H9 (cell line): ENCODE data around the gene CSMD2. TPM values are rescaled to one million over a fixed set of nuclear protein-coding genes. Genes with fewer than 3 reads are reported as not detected.

Source experiments
- DNase-seq: peaks from one replicate; pipeline ENCODE4 v3.0.0-alpha.2; 2017
- H2AFZ ChIP-seq: one replicate; pipeline ENCODE4 v1.6.1; 2013; ENCODE audit warnings: mild to moderate bottlenecking, low read length, control low read depth, moderate library complexity
- H2AK5ac ChIP-seq: 2 replicates; pipeline ENCODE4 v1.6.1; 2013; ENCODE audit warnings: low read length, control low read depth, mixed read lengths; ENCODE audit not compliant: insufficient read length
- H2BK120ac ChIP-seq: one replicate; pipeline ENCODE4 v1.6.1; 2013; ENCODE audit warnings: low read depth, mild to moderate bottlenecking, low read length, control low read depth, inconsistent platforms; ENCODE audit not compliant: poor library complexity, severe bottlenecking
- H2BK12ac ChIP-seq: 2 replicates; pipeline ENCODE4 v1.6.1; 2013; ENCODE audit warnings: low read length, control low read depth, mixed read lengths, low read depth; ENCODE audit not compliant: insufficient read length
- H2BK15ac ChIP-seq: 2 replicates; pipeline ENCODE4 v1.6.1; 2013; ENCODE audit warnings: low read depth, low read length, control low read depth
- H2BK20ac ChIP-seq: one replicate; pipeline ENCODE4 v1.6.1; 2013; ENCODE audit warnings: low read depth, mild to moderate bottlenecking, low read length, control low read depth, inconsistent platforms; ENCODE audit not compliant: poor library complexity, severe bottlenecking
- H2BK5ac ChIP-seq: 2 replicates; pipeline ENCODE4 v1.6.1; 2013; ENCODE audit warnings: low read length, control low read depth, mixed read lengths; ENCODE audit not compliant: insufficient read length
- H3K14ac ChIP-seq: 2 replicates; pipeline ENCODE4 v1.6.1; 2013; ENCODE audit warnings: low read length, control low read depth; ENCODE audit not compliant: insufficient read depth
- H3K18ac ChIP-seq: 2 replicates; pipeline ENCODE4 v1.6.1; 2013; ENCODE audit warnings: low read depth, mild to moderate bottlenecking, mixed read lengths, low read length, control low read depth; ENCODE audit not compliant: insufficient read length
- H3K23ac ChIP-seq: 2 replicates; pipeline ENCODE4 v1.6.1; 2013; ENCODE audit warnings: low read length, control low read depth, mixed read lengths, low read depth; ENCODE audit not compliant: insufficient read length
- H3K23me2 ChIP-seq: 2 replicates; pipeline ENCODE4 v1.6.1; 2013; ENCODE audit warnings: low read depth, mild to moderate bottlenecking, mixed read lengths, low read length, control low read depth; ENCODE audit not compliant: insufficient read length, poor library complexity, severe bottlenecking
- H3K27ac ChIP-seq: 2 replicates; pipeline ENCODE4 v1.5.1; 2013; ENCODE audit warnings: low read length, control low read depth, mixed read lengths, low read depth; ENCODE audit not compliant: insufficient read length
- H3K27me3 ChIP-seq: 2 replicates; pipeline ENCODE4 v1.6.1; 2013; ENCODE audit warnings: low read length, control low read depth, inconsistent platforms; ENCODE audit not compliant: insufficient read depth
- H3K4ac ChIP-seq: 2 replicates; pipeline ENCODE4 v1.6.1; 2013; ENCODE audit warnings: low read depth, mild to moderate bottlenecking, control low read depth, inconsistent platforms, low read length, moderate library complexity
- H3K4me1 ChIP-seq: 2 replicates; pipeline ENCODE4 v1.6.1; 2013; ENCODE audit warnings: low read length, control low read depth, inconsistent platforms; ENCODE audit not compliant: insufficient read depth
- H3K4me2 ChIP-seq: 2 replicates; pipeline ENCODE4 v1.6.1; 2013; ENCODE audit warnings: low read length, control low read depth, mixed read lengths; ENCODE audit not compliant: insufficient read length, insufficient read depth
- H3K56ac ChIP-seq: 2 replicates; pipeline ENCODE4 v1.6.1; 2013; ENCODE audit warnings: low read depth, mild to moderate bottlenecking, mixed read lengths, low read length, control low read depth; ENCODE audit not compliant: insufficient read length
- H3K79me1 ChIP-seq: 2 replicates; pipeline ENCODE4 v1.6.1; 2013; ENCODE audit warnings: low read depth, mild to moderate bottlenecking, moderate library complexity, low read length, control low read depth, inconsistent platforms; ENCODE audit not compliant: insufficient read depth, poor library complexity, severe bottlenecking
- H3K79me2 ChIP-seq: 2 replicates; pipeline ENCODE4 v1.6.1; 2013; ENCODE audit warnings: low read length, control low read depth, inconsistent platforms; ENCODE audit not compliant: insufficient read depth
- H3K9ac ChIP-seq: 2 replicates; pipeline ENCODE4 v1.6.1; 2013; ENCODE audit warnings: low read length, control low read depth, mixed read lengths; ENCODE audit not compliant: insufficient read length; ENCODE audit errors: extremely low read depth
- H3K9me3 ChIP-seq: one replicate; pipeline ENCODE4 v1.6.1; 2013; ENCODE audit warnings: low read depth, low read length, inconsistent platforms; ENCODE audit not compliant: control insufficient read depth
- H3T11ph ChIP-seq: one replicate; pipeline ENCODE4 v1.6.1; 2013; ENCODE audit warnings: mild to moderate bottlenecking, low read length, control low read depth, inconsistent platforms
- H4K20me1 ChIP-seq: one replicate; pipeline ENCODE4 v1.6.1; 2013; ENCODE audit not compliant: control insufficient read depth, insufficient read length, insufficient read depth
- H4K5ac ChIP-seq: 2 replicates; pipeline ENCODE4 v1.6.1; 2013; ENCODE audit warnings: low read depth, mild to moderate bottlenecking, mixed read lengths, low read length, control low read depth; ENCODE audit not compliant: insufficient read length
- H4K8ac ChIP-seq: replicated peaks from 2 replicates; pipeline ENCODE4 v1.6.1; 2013; ENCODE audit warnings: low read length, control low read depth, mixed read lengths, low read depth; ENCODE audit not compliant: insufficient read length
- H4K91ac ChIP-seq: 2 replicates; pipeline ENCODE4 v1.6.1; 2013; ENCODE audit warnings: low read depth, mild to moderate bottlenecking, moderate library complexity, mixed read lengths, low read length, control low read depth; ENCODE audit not compliant: insufficient read length
- H3K27ac Mint-ChIP-seq, 3 experiments: 2 replicates in 2 of 3; 3 replicates in 1 of 3; pipeline ENCODE4 v1.8.0; 2020 to 2021; ENCODE audit warnings: mixed read lengths in 3 of 3, mild to moderate bottlenecking in 1 of 3, moderate library complexity in 1 of 3
- H3K27me3 Mint-ChIP-seq: 2 replicates; pipeline ENCODE4 v1.8.0; 2021; ENCODE audit warnings: low read depth, mild to moderate bottlenecking, moderate library complexity, mixed read lengths
- H3K36me3 Mint-ChIP-seq, 3 experiments: 2 replicates in 2 of 3; 3 replicates in 1 of 3; pipeline ENCODE4 v1.8.0; 2020 to 2021; ENCODE audit warnings: low read depth in 3 of 3, mixed read lengths in 3 of 3; ENCODE audit not compliant: insufficient read depth in 1 of 3
- H3K4me1 Mint-ChIP-seq, 2 experiments: 2 replicates each; pipeline ENCODE4 v1.8.0; 2020; ENCODE audit warnings: mixed read lengths in 2 of 2
- H3K4me3 Mint-ChIP-seq, 2 experiments: 2 replicates in 1 of 2; 3 replicates in 1 of 2; pipeline ENCODE4 v1.8.0; 2020 to 2021; ENCODE audit warnings: mild to moderate bottlenecking in 2 of 2, mixed read lengths in 2 of 2, moderate library complexity in 1 of 2
- H3K9me3 Mint-ChIP-seq, 2 experiments: 2 replicates in 1 of 2; 3 replicates in 1 of 2; pipeline ENCODE4 v1.8.0; 2020; ENCODE audit warnings: mild to moderate bottlenecking in 2 of 2, mixed read lengths in 2 of 2, moderate library complexity in 1 of 2
- WGBS: extraction: QIAGEN DNeasy Blood & Tissue Kit; methylation state at CpG from one replicate; pipeline ENCODE4 v1.1.7; 2013; ENCODE audit warnings: missing lambda C conversion rate, low lambda C conversion rate, mixed read lengths; ENCODE audit not compliant: insufficient read length; ENCODE audit errors: extremely low coverage; 5-methylcytosine and 5-hydroxymethylcytosine counted together
- total RNA-seq: library from RNA; stranded (reverse); gene quantifications from 2 replicates; pipeline ENCODE4 v1.2.1, GENCODE V29; 2021
- TF ChIP-seq, protein P1 (sequence below): fragments of 200-600 bp; sonication (generic); conservative IDR thresholded peaks from 3 replicates; pipeline ENCODE4 v1.8.0; 2021; ENCODE audit warnings: antibody characterized with exemption, mild to moderate bottlenecking

CSMD2 gene
- total RNA-seq, 1 experiment from 2014 or later = 6.4 TPM

- Mint-ChIP-seq H3K4me1 (no peaks in the 10 kb centered on the region), H3K36me3 (peaks cover 0 to 8% (median 0%) of the 10 kb centered on the region in 3 experiments; a peak in 4 of 7 replicates), H3K4me3 (no peak overlapping the region), H3K27ac (no peak overlapping the region), H3K27me3 (peaks cover 8% of the 10 kb centered on the region), H3K9me3 (no peaks in the 10 kb centered on the region)
- DNase-seq = no peak
- no peak overlapping the region for H3K9ac ChIP-seq
- H4K8ac ChIP-seq = no peak overlapping the region
- no peak overlapping the region for H2AFZ ChIP-seq
- no peak overlapping the region for H3K23ac ChIP-seq
- H3K4me2 ChIP-seq = no peak overlapping the region
- H3K27me3 ChIP-seq = no peaks in the 10 kb centered on the region
- H2BK5ac ChIP-seq = no peak overlapping the region
- H3K23me2 ChIP-seq = no peaks in the 10 kb centered on the region
- H3K4ac ChIP-seq = no peak overlapping the region
- no peak overlapping the region for H4K5ac ChIP-seq
- H3K4me1 ChIP-seq = no peaks in the 10 kb centered on the region
- H4K20me1 ChIP-seq = no peaks in the 10 kb centered on the region
- H3K79me1 ChIP-seq = no peaks in the 10 kb centered on the region
- no peak overlapping the region for H4K91ac ChIP-seq
- no peak overlapping the region for H2AK5ac ChIP-seq
- no peak overlapping the region for H3K18ac ChIP-seq
- H3K9me3 ChIP-seq = no peaks in the 10 kb centered on the region
- TF ChIP-seq, protein P1, sequence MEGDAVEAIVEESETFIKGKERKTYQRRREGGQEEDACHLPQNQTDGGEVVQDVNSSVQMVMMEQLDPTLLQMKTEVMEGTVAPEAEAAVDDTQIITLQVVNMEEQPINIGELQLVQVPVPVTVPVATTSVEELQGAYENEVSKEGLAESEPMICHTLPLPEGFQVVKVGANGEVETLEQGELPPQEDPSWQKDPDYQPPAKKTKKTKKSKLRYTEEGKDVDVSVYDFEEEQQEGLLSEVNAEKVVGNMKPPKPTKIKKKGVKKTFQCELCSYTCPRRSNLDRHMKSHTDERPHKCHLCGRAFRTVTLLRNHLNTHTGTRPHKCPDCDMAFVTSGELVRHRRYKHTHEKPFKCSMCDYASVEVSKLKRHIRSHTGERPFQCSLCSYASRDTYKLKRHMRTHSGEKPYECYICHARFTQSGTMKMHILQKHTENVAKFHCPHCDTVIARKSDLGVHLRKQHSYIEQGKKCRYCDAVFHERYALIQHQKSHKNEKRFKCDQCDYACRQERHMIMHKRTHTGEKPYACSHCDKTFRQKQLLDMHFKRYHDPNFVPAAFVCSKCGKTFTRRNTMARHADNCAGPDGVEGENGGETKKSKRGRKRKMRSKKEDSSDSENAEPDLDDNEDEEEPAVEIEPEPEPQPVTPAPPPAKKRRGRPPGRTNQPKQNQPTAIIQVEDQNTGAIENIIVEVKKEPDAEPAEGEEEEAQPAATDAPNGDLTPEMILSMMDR = no peak
- H3K27ac ChIP-seq = no peak overlapping the region
- no peak overlapping the region for H2BK12ac ChIP-seq
- no peak overlapping the region for H2BK15ac ChIP-seq
- no peak overlapping the region for H3T11ph ChIP-seq
- no peak overlapping the region for H2BK120ac ChIP-seq
- no peak overlapping the region for H2BK20ac ChIP-seq
- WGBS = no CpG with 5 or more reads among the region's 3 CpGs
- H3K14ac ChIP-seq = no peak overlapping the region
- no peak overlapping the region for H3K56ac ChIP-seq
- H3K79me2 ChIP-seq = no peaks in the 10 kb centered on the region
Observed at GRCh38 chr1:33560680-33561079, 604.4 kb downstream of the CSMD2 start.
